Measurements from ENCODE around the gene PLPPR5.

DNA sequence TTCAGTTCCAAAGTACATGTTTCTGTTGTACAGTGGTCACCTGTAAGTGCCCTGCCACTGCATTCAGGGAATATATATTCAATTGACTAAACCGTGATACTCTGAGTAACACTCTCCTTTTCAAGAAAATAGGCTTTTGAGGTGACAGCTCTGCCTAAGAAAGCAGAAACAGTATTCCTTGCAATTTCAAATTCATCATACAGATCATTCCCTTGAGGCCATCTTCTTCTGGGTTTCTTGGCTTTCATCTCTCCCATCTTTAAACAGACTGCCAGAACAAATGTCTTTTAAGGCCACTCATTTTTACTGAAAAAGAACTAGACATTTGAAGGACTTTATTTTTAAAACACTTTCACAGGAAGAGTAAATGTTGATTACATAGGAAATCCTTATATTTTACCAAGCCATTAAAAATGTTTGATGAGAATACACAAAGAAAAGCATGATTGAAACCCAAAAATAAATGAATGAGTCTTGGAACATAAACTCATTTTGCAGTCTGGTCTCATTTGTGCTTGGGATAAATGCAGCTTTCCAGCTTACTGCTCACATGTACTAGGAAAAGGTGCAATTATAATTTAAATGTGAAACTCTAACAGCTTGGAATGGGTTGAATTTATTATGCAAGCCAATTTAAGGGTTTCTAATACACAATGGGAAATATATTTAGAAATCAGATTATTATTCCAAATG lies 34.7 kb downstream of the PLPPR5 start:
- TF ChIP-seq POLR2A (IDR thresholded peaks at IDR 0.05; ENCODE audit: low read length) (no peak), GATA1 (IDR thresholded peaks at IDR 0.05; ENCODE audit: low read depth, low read length) (no peak)

Data from erythroblast (primary cell).